Smooth muscle cell (in vitro differentiated cells): Measurements from ENCODE around the gene OR52K1. TPM values are rescaled to one million over a fixed set of nuclear protein-coding genes. Genes with fewer than 3 reads are reported as not detected.

Experiments
- DNase-seq: peaks from one replicate; lab custom pipeline; 2025; ENCODE audit not compliant: unreplicated experiment; lab: John Stamatoyannopoulos, UW
- H2AFZ ChIP-seq: fragments of 200-600 bp; sonication (generic); 2 replicates; pipeline ENCODE4 v1.6.0; 2016; ENCODE audit warnings: antibody characterized with exemption, low read depth, mild to moderate bottlenecking
- H3F3A ChIP-seq: fragments of 200-600 bp; sonication (generic); 2 replicates; pipeline ENCODE4 v1.6.0; 2017; ENCODE audit warnings: antibody characterized with exemption, low read depth
- H3K27ac ChIP-seq: fragments of 200-600 bp; sonication (generic); 2 replicates; pipeline ENCODE4 v1.5.1; 2016; ENCODE audit warnings: low read depth, mild to moderate bottlenecking
- H3K27me3 ChIP-seq: fragments of 200-600 bp; sonication (generic); 2 replicates; pipeline ENCODE4 v1.6.1; 2016; ENCODE audit warnings: low read depth, mild to moderate bottlenecking
- H3K36me3 ChIP-seq: fragments of 200-600 bp; sonication (generic); 2 replicates; pipeline ENCODE4 v1.5.1; 2016; ENCODE audit warnings: low read depth
- H3K4me1 ChIP-seq: fragments of 200-600 bp; sonication (generic); 2 replicates; pipeline ENCODE4 v1.5.1; 2016; ENCODE audit warnings: low read depth
- H3K4me2 ChIP-seq: fragments of 200-600 bp; sonication (generic); 2 replicates; pipeline ENCODE4 v1.6.0; 2016; ENCODE audit warnings: mild to moderate bottlenecking
- H3K4me3 ChIP-seq: fragments of 200-600 bp; sonication (generic); 2 replicates; pipeline ENCODE4 v1.5.1; 2016; ENCODE audit warnings: mild to moderate bottlenecking
- H3K79me2 ChIP-seq: fragments of 200-600 bp; sonication (generic); 2 replicates; pipeline ENCODE4 v1.6.0; 2016; ENCODE audit warnings: low read depth, mild to moderate bottlenecking
- H3K9ac ChIP-seq: fragments of 200-600 bp; sonication (generic); 2 replicates; pipeline ENCODE4 v1.6.0; 2016; ENCODE audit warnings: low read depth
- H3K9me3 ChIP-seq: fragments of 200-600 bp; sonication (generic); replicated peaks from 2 replicates; pipeline ENCODE4 v1.5.1; 2016; ENCODE audit warnings: low read depth
- H4K20me1 ChIP-seq: fragments of 200-600 bp; sonication (generic); 2 replicates; pipeline ENCODE4 v1.6.0; 2016; ENCODE audit warnings: low read depth
- WGBS: methylation state at CpG from one replicate; pipeline ENCODE4 v1.1.7; 2016; ENCODE audit warnings: low lambda C conversion rate; 5-methylcytosine and 5-hydroxymethylcytosine counted together
- polyA plus RNA-seq: library from polyadenylated mRNA; unstranded; fragments of >200 nt; fragmentation: Nextera tagmentation; extraction: Ambion mirVana; gene quantifications from 2 replicates; pipeline ENCODE4 v1.2.1, GENCODE V29; 2016
- total RNA-seq: library from RNA; depleted of rRNA; stranded (reverse); fragments of >200 nt; gene quantifications from 2 replicates; pipeline ENCODE4 v1.2.3, GENCODE V29; 2014
- TF ChIP-seq, protein P1 (sequence below): fragments of 200-600 bp; sonication (generic); IDR thresholded peaks from 2 replicates; pipeline ENCODE4 v1.5.1; 2017; ENCODE audit warnings: borderline replicate concordance, mild to moderate bottlenecking, antibody characterized with exemption; ENCODE audit not compliant: insufficient read depth, poor library complexity, severe bottlenecking

The OR52K1 gene
- total and polyA plus RNA-seq, 2 experiments from 2014 or later: 1.6 TPM; not detected in 1

DNA sequence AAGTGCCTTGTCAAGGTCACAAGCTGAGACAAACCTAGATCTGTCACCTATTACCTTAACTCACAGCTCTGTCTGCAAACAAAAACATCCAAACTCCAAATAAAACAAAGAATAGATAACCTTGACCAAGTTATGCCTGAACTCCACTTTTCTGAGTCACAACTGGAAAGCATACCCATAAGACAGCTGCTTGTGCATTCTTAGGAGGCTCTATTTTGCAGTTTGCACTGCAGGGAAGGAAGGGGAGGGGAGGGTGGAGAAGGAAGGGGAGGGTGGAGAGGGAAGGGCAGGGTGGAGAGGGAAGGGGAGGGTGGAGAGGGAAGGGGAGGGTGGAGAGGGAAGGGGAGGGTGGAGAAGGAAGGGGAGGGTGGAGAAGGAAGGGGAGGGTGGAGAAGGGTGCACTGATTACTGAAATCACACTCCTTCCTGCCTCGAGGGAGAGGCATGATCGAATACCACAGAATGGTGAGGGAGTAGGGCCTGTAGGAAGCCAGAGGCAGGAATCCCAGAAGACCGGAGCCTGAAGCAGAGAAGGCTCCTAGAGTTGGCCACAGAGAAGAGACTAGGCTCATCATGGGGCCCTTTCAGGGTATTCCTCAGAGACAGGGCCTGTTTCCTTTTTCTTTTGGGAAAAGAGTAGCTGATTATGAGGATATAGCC is 39.1 kb upstream of the OR52K1 start:
- TF ChIP-seq, protein P1, sequence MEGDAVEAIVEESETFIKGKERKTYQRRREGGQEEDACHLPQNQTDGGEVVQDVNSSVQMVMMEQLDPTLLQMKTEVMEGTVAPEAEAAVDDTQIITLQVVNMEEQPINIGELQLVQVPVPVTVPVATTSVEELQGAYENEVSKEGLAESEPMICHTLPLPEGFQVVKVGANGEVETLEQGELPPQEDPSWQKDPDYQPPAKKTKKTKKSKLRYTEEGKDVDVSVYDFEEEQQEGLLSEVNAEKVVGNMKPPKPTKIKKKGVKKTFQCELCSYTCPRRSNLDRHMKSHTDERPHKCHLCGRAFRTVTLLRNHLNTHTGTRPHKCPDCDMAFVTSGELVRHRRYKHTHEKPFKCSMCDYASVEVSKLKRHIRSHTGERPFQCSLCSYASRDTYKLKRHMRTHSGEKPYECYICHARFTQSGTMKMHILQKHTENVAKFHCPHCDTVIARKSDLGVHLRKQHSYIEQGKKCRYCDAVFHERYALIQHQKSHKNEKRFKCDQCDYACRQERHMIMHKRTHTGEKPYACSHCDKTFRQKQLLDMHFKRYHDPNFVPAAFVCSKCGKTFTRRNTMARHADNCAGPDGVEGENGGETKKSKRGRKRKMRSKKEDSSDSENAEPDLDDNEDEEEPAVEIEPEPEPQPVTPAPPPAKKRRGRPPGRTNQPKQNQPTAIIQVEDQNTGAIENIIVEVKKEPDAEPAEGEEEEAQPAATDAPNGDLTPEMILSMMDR: no peak
- Histone ChIP-seq H3F3A (no peaks in the 10 kb centered on the region), H3K27me3 (no peaks in the 10 kb centered on the region), H4K20me1 (no peaks in the 10 kb centered on the region), H3K36me3 (no peaks in the 10 kb centered on the region), H3K27ac (no peak overlapping the region), H3K9ac (no peak overlapping the region), H3K9me3 (no peaks in the 10 kb centered on the region), H3K4me1 (no peaks in the 10 kb centered on the region), H3K79me2 (no peaks in the 10 kb centered on the region), H3K4me2 (no peak overlapping the region), H3K4me3 (no peak overlapping the region), H2AFZ (no peak overlapping the region)
- WGBS: 62% methylated on average over 3 of the region's 3 CpGs
- no peak for DNase-seq

DNA sequence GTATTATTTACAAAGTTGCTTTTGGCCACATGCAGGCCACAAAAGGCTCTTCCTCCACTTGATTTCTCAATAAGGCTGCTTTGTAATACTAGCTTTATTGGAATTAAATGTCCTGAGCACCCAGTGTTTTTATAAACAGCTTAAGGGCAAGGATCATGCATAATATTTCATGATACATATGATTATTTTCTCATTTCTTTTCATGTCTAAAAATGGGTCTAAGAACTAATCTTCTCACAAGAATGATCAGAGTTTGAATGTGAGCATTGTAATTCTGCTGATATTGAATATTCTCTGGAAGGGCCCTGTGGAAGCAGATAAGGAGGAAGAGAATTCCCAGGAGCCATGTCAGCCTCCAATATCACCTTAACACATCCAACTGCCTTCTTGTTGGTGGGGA is 33.5 kb upstream of the OR52K1 start, which contains the start of gene OR52K2:
Gene OR52K2, plus strand, starts transcription at position 301 of the 400 bp plus-strand sequence. Its CDS starts 45 bp downstream, at position 346.
- Histone ChIP-seq H3K79me2 (no peaks in the 10 kb centered on the region), H3K9me3 (no peaks in the 10 kb centered on the region)
- TF ChIP-seq, protein P1: no peak

DNA sequence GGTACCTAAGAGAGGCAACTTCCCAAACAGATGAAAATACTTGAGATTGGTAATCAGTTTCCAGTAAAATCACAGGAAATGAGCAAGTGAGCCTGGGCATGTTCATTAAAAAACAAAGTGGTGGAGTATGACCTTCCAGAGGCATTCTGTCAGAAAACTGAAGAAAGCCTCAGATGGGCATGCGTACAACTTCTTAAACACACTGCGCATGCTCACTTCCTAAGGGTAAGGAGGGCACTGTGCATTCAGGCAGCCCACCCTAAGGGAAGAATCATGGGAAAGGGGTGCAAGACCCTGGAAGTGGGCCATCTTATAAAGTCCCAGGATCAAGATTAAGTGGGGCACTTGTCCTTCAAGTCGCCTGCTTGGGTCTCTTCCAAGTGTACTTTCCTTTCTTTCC is 29.3 kb upstream of the OR52K1 start:
- no peaks in the 10 kb centered on the region for H3K4me1 ChIP-seq
- H3K79me2 ChIP-seq: no peaks in the 10 kb centered on the region
- no peaks in the 10 kb centered on the region for H3K27me3 ChIP-seq
- no peak overlapping the region for H3K27ac ChIP-seq
- no peak overlapping the region for H3K9ac ChIP-seq
- no peak overlapping the region for H3K4me2 ChIP-seq
- TF ChIP-seq, protein P1: no peak
- H3F3A ChIP-seq: no peaks in the 10 kb centered on the region
- no peak for DNase-seq
- H3K4me3 ChIP-seq: no peak overlapping the region
- H3K9me3 ChIP-seq: no peaks in the 10 kb centered on the region
- no peaks in the 10 kb centered on the region for H3K36me3 ChIP-seq
- WGBS: 98% methylated on average over 3 of the region's 3 CpGs
- no peak overlapping the region for H2AFZ ChIP-seq
- no peaks in the 10 kb centered on the region for H4K20me1 ChIP-seq

More for the DNA sequence above, 33.5 kb upstream of the OR52K1 start, which contains the start of gene OR52K2:
- no peak within 1 kb of the TSS for H2AFZ ChIP-seq
- no peak within 1 kb of the TSS for H3K27ac ChIP-seq
- no peaks in the 10 kb centered on the region for H3K27me3 ChIP-seq
- no peaks in the 10 kb centered on the region for H4K20me1 ChIP-seq
- no peaks in the 10 kb centered on the region for H3K4me1 ChIP-seq
- H3K36me3 ChIP-seq: no peaks in the 10 kb centered on the region
- no peaks in the 10 kb centered on the region for H3F3A ChIP-seq
- no peak within 1 kb of the TSS for H3K9ac ChIP-seq
- DNase-seq: no peak
- no peak within 1 kb of the TSS for H3K4me2 ChIP-seq
- H3K4me3 ChIP-seq: no peak within 1 kb of the TSS

DNA sequence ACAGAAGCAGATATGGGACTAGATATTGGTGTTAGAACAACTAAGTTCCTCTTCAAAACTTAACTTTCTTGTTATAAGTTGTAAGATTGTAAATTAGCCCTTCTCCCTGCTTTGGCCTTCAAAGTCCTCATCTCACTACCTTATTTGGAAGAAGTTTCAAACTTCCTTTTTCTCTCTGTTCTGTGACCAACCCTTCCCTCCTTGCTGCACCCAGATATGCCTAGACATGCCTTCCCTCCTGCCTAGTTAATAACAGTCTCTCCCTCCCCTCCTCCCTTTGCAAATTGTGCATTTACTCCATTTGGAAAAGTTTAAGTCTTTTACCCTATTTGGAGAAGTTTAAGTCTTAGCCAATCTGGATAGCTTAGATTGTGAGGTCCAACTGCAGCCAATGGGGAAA is 28.4 kb upstream of the OR52K1 start:
- Histone ChIP-seq H2AFZ (peak overlapping the region; percentile 72), H3K27ac (no peak overlapping the region), H3K36me3 (no peaks in the 10 kb centered on the region), H3K4me1 (no peaks in the 10 kb centered on the region), H3K9ac (no peak overlapping the region), H3K4me3 (no peak overlapping the region), H4K20me1 (no peaks in the 10 kb centered on the region), H3K9me3 (no peaks in the 10 kb centered on the region), H3K27me3 (no peaks in the 10 kb centered on the region), H3K4me2 (no peak overlapping the region), H3F3A (no peaks in the 10 kb centered on the region), H3K79me2 (no peaks in the 10 kb centered on the region)
- TF ChIP-seq, protein P1: no peak
- DNase-seq: no peak
